Fibroblast of pulmonary artery (primary cell): ENCODE data around the gene WBP1L.

Experiments
- DNase-seq: peaks from one replicate; pipeline ENCODE4 v3.0.0-alpha.2; 2010; ENCODE audit warnings: low read depth
- H3K4me3 ChIP-seq: replicated peaks from 2 replicates; pipeline ENCODE4 v1.5.1; 2011; ENCODE audit warnings: low read depth, mild to moderate bottlenecking, control low read depth, low read length, moderate library complexity
- CTCF ChIP-seq: IDR thresholded peaks from 2 replicates; pipeline ENCODE4 v1.5.1; 2011; ENCODE audit warnings: mild to moderate bottlenecking, control low read depth, low read length, inconsistent platforms; ENCODE audit errors: missing control alignments

WBP1L gene

GRCh38 chr10:102775201-102775934, 31.6 kb downstream of the WBP1L start:
- H3K4me3 ChIP-seq = peak overlapping the region; percentile 91
- TF ChIP-seq CTCF = no peak
- peak; percentile 53 for DNase-seq

GRCh38 chr10:102775935-102776669, 32.4 kb downstream of the WBP1L start:
- no peak for TF ChIP-seq CTCF
- DNase-seq = peak; percentile 96
- H3K4me3 ChIP-seq = peak overlapping the region; percentile 91

GRCh38 chr10:102776779-102777456, 33.2 kb downstream of the WBP1L start:
- no peak for TF ChIP-seq CTCF
- peak overlapping the region; percentile 91 for H3K4me3 ChIP-seq
- DNase-seq = peak; percentile 99

- DNase-seq = no peak
- H3K4me3 ChIP-seq = peak overlapping the region; percentile 91
- TF ChIP-seq CTCF = no peak
Measured at GRCh38 chr10:102777711-102778453, 34.1 kb downstream of the WBP1L start.

GRCh38 chr10:102778781-102779180, 35.0 kb downstream of the WBP1L start:
- H3K4me3 ChIP-seq = peak overlapping the region; percentile 91
- DNase-seq = no peak
- no peak for TF ChIP-seq CTCF

- DNase-seq = peak; percentile 77
- TF ChIP-seq CTCF = no peak
Measured at GRCh38 chr10:102779680-102780526, 36.2 kb downstream of the WBP1L start.

More at GRCh38 chr10:102779680-102780526, 36.2 kb downstream of the WBP1L start:
- peak overlapping the region; percentile 30 for H3K4me3 ChIP-seq
